GM19035 (cell line): ENCODE data around the gene GPATCH8.

ENCODE experiments used
- ATAC-seq: cut with Tn5 transposase; IDR thresholded peaks from one replicate; pipeline ENCODE4 v1.9.1; 2021; ENCODE audit not compliant: unreplicated experiment

Gene GPATCH8

DNA sequence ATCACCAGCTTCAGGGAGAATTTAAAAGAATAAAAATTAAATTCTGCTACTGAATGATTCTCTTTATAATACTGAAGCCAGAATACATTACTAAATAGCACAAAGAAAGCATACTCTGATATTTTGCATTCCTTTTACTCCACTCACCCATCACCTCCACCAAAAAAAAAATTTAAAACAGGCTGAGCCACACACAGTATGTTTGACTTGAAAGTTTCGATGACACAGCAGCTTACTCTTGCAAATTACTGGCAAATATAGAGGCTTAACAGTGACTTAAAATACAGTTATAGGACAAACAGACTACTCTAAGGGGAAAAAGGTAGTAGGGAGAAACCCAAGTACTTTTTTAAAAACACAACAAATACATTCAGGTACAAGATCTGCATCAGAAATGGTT is 39.2 kb downstream of the GPATCH8 start:
- no peak for ATAC-seq

- no peak for ATAC-seq
Observed at GRCh38 chr17:44451832-44452231, 51.4 kb downstream of the GPATCH8 start.

GRCh38 chr17:44451016-44451627 is 52.1 kb downstream of the GPATCH8 start:
- ATAC-seq: no peak

DNA sequence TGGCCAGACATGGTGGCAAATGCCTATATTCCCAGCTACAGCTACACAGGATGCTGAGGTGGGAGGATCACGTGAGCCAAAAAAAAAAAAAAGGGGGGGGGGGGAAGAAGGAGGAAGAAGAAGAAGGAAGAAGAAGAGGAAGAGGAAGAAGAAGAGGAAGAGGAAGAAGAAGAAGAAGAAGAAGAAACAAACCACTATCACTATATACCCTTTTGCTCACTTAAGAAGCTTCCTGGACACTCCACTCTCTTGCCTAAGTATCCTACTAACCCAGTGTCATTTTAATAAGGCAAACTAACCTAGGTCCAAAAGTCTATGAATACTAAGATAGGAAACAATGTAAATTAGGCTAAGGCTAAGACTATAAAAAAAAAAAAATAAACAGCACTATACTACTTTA is 54.8 kb downstream of the GPATCH8 start:
- ATAC-seq: no peak

- ATAC-seq: no peak
Observed at GRCh38 chr17:44444735-44445105, 58.5 kb downstream of the GPATCH8 start.

GRCh38 chr17:44442806-44443205 is 60.4 kb downstream of the GPATCH8 start:
- ATAC-seq: no peak

DNA sequence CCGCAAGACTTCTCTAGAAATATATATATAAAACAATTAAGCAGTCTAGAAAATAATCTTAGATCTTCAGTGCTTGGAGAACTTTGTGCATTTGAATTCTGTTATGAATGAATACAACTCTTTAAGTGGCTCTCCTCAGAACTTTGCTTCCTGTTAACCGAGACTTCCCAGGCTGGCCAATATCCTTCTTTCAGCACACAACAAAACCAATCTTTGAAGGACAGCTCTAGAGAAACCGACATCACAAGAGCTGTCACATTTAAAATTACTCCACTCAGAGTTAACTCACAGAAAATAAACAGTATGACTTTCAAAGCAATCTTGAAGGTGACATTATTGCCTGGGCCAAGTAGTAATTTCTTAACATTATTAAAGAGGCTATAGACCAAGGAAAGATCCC is 64.0 kb downstream of the GPATCH8 start:
- ATAC-seq: no peak

- ATAC-seq: no peak
Observed at GRCh38 chr17:44438636-44439035, 64.6 kb downstream of the GPATCH8 start.

DNA sequence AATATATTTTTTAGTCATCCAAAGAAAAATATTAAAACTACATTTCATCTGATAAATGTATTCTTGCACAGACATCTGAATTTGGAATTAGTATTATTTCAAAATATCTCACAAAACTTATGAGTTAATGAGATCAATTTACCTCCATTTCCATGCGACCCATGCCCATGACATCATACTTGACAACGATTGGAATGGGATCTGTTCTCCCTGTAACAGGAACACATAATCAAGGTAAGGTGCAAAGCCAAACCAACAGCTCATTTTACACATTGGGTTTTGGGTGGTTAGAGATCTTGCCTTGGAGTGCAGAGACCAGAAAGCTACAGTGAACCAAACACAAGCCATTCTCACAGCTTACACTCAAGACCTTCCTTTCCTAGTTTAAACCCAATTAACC is 66.9 kb downstream of the GPATCH8 start:
- ATAC-seq: no peak

- no peak for ATAC-seq
Observed at GRCh38 chr17:44432254-44433157, 70.7 kb downstream of the GPATCH8 start.

DNA sequence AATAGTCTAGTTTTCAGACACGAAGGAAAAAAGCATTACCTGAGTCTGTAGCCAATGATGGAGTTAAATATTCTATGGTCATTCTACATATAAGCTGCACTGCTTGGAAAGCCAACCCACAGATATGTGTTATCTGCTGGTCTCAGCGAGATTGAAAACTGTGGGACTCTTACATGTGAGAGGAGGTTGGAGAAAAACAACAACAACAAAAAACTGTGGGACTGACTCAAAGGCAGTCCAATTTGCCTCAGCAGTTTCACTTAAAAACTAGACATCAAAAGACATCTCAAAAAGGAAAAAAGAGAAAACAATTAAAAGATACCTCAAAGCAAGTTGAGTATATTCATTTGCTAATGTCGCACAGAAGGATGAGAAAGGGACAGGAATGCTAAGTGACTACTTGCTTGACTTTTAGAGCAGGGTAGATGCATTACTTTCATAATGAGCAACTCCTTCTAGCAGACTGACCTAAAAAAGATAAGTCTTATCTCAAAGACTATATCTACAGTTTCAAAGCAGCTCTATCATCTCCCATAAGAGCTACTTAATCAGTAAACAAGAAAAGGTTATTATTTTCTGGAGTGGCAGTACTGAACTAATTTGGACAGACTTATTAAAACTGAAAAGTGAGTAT is 78.3 kb downstream of the GPATCH8 start:
- no peak for ATAC-seq

DNA sequence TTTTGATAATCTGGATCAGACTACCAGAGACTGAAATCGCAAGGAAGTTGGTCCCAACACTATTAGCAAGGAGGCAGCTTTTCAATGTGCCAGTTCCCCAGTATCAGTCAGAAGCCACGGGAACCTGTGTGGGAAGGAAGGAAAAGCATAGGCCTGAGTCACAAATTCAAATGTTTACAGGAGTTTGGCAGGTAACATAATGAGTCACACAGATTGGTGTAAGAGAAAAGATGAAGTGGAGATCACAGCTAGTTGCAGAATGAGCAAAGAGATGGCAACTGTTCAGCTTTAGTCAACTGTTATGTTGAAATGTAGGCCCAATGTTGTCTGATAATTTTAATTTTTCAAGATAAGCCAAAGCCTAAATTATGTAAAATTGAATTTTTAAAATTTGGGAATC is 85.7 kb downstream of the GPATCH8 start:
- no peak for ATAC-seq

DNA sequence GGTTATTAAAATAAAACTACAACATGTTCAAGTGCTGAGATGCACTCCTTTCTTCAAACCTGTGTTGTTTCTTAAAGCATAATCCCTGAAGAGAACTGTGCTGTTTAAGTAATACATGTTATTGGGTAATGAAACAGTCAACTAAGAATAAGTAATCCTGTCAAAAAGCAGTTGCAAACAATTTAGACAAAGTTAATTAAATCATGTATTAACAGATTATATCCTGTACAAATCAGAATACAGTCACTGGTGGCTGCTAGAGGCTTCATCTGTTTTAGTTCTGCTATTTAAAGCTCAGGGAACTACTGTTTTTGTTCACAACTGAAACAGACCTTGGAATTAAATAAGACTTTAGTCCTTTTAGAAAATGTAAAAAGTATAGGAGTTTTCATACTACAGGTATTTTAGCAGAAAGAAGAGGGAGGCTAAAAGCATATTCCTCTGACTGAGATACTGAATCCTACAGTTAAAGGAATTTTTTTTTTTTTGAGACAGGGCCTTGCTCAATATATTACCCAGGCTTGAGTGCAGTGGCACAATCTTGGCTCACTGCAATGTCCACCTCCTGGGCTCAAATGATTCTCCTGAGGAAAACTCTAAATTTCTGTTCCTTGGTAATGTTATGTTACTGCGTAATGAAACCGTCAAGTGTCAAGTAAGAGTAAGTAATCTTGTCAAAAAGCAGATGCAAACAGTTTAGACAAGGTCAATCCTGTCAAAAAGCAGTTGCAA is 86.5 kb downstream of the GPATCH8 start:
- ATAC-seq: no peak

DNA sequence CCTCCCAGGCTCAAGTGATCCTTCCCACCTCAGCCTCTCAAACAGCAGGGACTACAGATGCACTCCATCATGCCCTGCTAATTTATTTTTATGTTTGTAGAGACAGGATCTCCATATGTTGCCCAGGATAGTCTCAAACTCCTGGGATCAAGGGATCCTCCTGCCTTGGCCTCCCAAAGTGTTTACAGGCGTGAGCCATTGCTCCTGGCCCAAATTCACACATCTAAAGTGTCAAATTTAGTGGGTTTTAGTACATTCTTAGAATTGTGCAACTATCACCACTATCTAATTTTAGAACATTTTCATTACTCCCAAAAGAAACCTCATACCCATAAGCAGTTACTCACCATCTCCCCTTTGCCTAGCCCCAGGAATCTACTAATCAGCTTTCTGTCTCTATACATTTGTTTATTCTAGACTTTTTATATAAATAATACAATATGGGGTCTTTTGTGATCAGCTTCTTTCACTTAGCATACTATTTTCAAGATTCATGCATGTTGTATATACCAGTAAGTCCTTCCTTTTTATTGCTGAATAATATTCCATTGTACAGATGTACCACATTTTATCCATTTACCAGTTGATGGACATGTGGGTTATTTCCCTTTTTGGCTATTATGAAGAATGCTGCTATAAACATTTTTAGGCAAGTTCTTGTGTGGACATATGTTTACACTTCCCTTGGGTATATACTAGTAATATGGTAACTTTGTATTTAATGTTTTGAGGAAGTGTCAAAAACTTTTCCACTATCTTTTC is 88.6 kb downstream of the GPATCH8 start:
- ATAC-seq: no peak

- ATAC-seq: no peak
Observed at GRCh38 chr17:44409309-44410028, 93.7 kb downstream of the GPATCH8 start.

DNA sequence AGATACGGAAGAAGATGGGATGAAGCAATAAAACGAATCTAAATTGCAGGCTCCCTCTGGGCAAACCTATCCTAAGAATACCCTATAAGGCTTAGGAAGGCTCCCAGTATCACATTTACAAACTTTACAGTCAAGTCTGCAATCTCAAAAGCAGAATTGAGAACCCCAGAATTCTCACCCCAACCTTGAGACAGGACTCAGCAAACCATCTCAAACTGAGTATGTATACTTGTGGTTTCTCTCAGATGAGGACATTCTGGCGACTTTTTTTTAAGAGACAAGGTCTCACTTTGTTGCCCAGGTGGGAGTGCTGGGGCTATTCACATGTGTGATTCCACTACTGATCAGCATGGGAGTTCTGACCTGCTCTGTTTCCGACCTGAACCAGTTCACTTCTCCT is 94.4 kb downstream of the GPATCH8 start:
- no peak for ATAC-seq

- no peak for ATAC-seq
Observed at GRCh38 chr17:44402564-44403172, 100.5 kb downstream of the GPATCH8 start.

- ATAC-seq: no peak
Observed at GRCh38 chr17:44400226-44400847, 102.9 kb downstream of the GPATCH8 start.
